K562 (cell line): ENCODE measurements around the gene TENM3. TPM values are rescaled to one million over a fixed set of nuclear protein-coding genes. Genes with fewer than 3 reads are reported as not detected.

Experiments
- ATAC-seq: fragments of 200-7000 bp; cut with Tn5 transposase; 3 replicates; pipeline ENCODE4 v1.9.1; 2020; ENCODE audit warnings: moderate library complexity
- BruUV-seq: library from RNA; stranded (reverse); fragments of 400-500 nt; replicated peaks from 2 replicates; lab custom pipeline; 2021; lab: Mats Ljungman, UMichigan
- CTCF ChIA-PET: fragments of 300-600 bp; formaldehyde crosslinking; extraction: SDS; loops from one replicate; lab custom pipeline; 2021; ENCODE audit warnings: low intra/inter-chr PET ratio; lab: Yijun Ruan, JAX
- POLR2A ChIA-PET: fragments of 300-600, 350-650 bp; sonication (Branson Sonifier 250); formaldehyde crosslinking; extraction: SDS; loops from one replicate; lab custom pipeline; 2021; ENCODE audit warnings: antibody characterized with exemption, inconsistent platforms; lab: Yijun Ruan, JAX
- DNase-seq, 4 experiments: peaks; one replicate each; pipeline versions ENCODE4 v3.0.0 to v3.0.0-alpha.2; 2011 to 2018; ENCODE audit warnings: low spot score in 3 of 4, mixed read lengths in 3 of 4; ENCODE audit errors: extremely low read depth in 1 of 4
- FAIRE-seq: peaks from 2 replicates; lab custom pipeline; 2011; peaks lifted over from hg19 to GRCh38; lab: Jason Lieb, UNC
- H2AFZ ChIP-seq: 2 replicates; pipeline ENCODE4 v1.6.0; 2011; ENCODE audit warnings: low read depth, low read length, control low read depth, inconsistent platforms
- H3K27ac ChIP-seq: fragments of 200-600 bp; 3 replicates; pipeline ENCODE4 v1.8.0; 2011; ENCODE audit warnings: low read depth, mild to moderate bottlenecking, control low read depth, inconsistent platforms, low read length, moderate library complexity, mixed read lengths; ENCODE audit errors: extremely low read depth
- H3K27me3 ChIP-seq, 2 experiments: fragments of 300-600 bp in 1 of 2; 2 replicates in 1 of 2; 3 replicates in 1 of 2; pipeline versions ENCODE4 v1.6.0 to v1.8.0; 2011; ENCODE audit warnings: inconsistent platforms in 2 of 2, low read length in 2 of 2, mild to moderate bottlenecking in 1 of 2, mixed read lengths in 1 of 2, moderate library complexity in 1 of 2; ENCODE audit not compliant: control insufficient read depth in 2 of 2, insufficient read depth in 2 of 2
- H3K36me3 ChIP-seq: fragments of 300-600 bp; 3 replicates; pipeline ENCODE4 v1.8.0; 2011; ENCODE audit warnings: mild to moderate bottlenecking, low read length, inconsistent platforms; ENCODE audit not compliant: control insufficient read depth, insufficient read depth
- H3K4me1 ChIP-seq, 2 experiments: fragments of 200-600 bp in 1 of 2; replicated peaks in 1 of 2; 2 replicates in 1 of 2; 3 replicates in 1 of 2; pipeline versions ENCODE4 v1.5.1 to v1.8.0; 2011; ENCODE audit warnings: inconsistent platforms in 2 of 2, low read length in 2 of 2, mild to moderate bottlenecking in 1 of 2, mixed read lengths in 1 of 2, moderate library complexity in 1 of 2; ENCODE audit not compliant: control insufficient read depth in 2 of 2, insufficient read depth in 2 of 2
- H3K4me2 ChIP-seq: 2 replicates; pipeline ENCODE4 v1.6.1; 2011; ENCODE audit warnings: low read length, control low read depth, inconsistent platforms, mixed read lengths; ENCODE audit not compliant: insufficient read depth
- H3K4me3 ChIP-seq: fragments of 200-600 bp; sonication (generic), shearing (Covaris generic); 2 replicates; pipeline ENCODE4 v1.5.1; 2016; ENCODE audit warnings: control low read depth, inconsistent platforms
- H3K79me2 ChIP-seq: fragments of 200-600 bp; 3 replicates; pipeline ENCODE4 v1.8.0; 2011; ENCODE audit warnings: low read length, inconsistent platforms; ENCODE audit not compliant: control insufficient read depth, insufficient read depth
- H3K9ac ChIP-seq, 2 experiments: 2 replicates each; pipeline versions ENCODE4 v1.6.0 to v1.6.1; 2011; ENCODE audit warnings: low read depth in 2 of 2, low read length in 2 of 2, control low read depth in 1 of 2, inconsistent platforms in 1 of 2, mild to moderate bottlenecking in 1 of 2, mixed read lengths in 1 of 2; ENCODE audit not compliant: insufficient read depth in 1 of 2
- H3K9me1 ChIP-seq: one replicate; pipeline ENCODE4 v1.6.0; 2011; ENCODE audit warnings: inconsistent platforms, mild to moderate bottlenecking, low read length, moderate library complexity; ENCODE audit not compliant: control insufficient read depth, insufficient read depth
- H3K9me3 ChIP-seq: replicated peaks from 2 replicates; pipeline ENCODE4 v1.5.1; 2011; ENCODE audit warnings: low read depth, low read length, inconsistent platforms; ENCODE audit not compliant: control insufficient read depth, insufficient read depth
- H4K20me1 ChIP-seq: replicated peaks from 2 replicates; pipeline ENCODE4 v1.6.1; 2011; ENCODE audit warnings: low read length, inconsistent platforms, mixed read lengths; ENCODE audit not compliant: control insufficient read depth, insufficient read depth
- ARNT ChIP-seq, 2 experiments: fragments of 450-650 bp; IDR thresholded peaks; 2 replicates each; pipeline ENCODE4 v1.6.1; 2016; ENCODE audit warnings: mild to moderate bottlenecking in 1 of 2
- BACH1 ChIP-seq: fragments of 200-800 bp; sonication (Bioruptor generic); IDR thresholded peaks from 2 replicates; pipeline ENCODE4 v1.6.1; 2016; ENCODE audit warnings: missing genetic modification characterization, missing compliant biosample characterization
- BDP1 ChIP-seq: IDR thresholded peaks from 3 replicates; pipeline ENCODE4 v1.6.1; 2011; ENCODE audit not compliant: insufficient read length, insufficient read depth
- CHCHD3 ChIP-seq: fragments of 250-450 bp; sonication (Bioruptor Pico); IDR thresholded peaks from 2 replicates; pipeline ENCODE4 v2.1.2; 2022; ENCODE audit warnings: mild to moderate bottlenecking
- CREM ChIP-seq: IDR thresholded peaks from 2 replicates; pipeline ENCODE4 v1.6.1; 2014; ENCODE audit warnings: antibody characterized with exemption, low read depth
- ELF2 ChIP-seq: fragments of 250-450 bp; sonication (Bioruptor Pico); IDR thresholded peaks from 2 replicates; pipeline ENCODE4 v1.5.0; 2021; ENCODE audit warnings: mild to moderate bottlenecking
- FIP1L1 ChIP-seq: fragments of 200-400 bp; formaldehyde crosslinking; IDR thresholded peaks from 2 replicates; pipeline ENCODE4 v1.6.1; 2018; ENCODE audit warnings: mild to moderate bottlenecking, low read depth, low read length; ENCODE audit not compliant: poor library complexity, severe bottlenecking
- GTF2F1 ChIP-seq: IDR thresholded peaks from 2 replicates; pipeline ENCODE4 v1.6.1; 2011; ENCODE audit warnings: low read depth, low read length, improper control_type of control experiment
- HNRNPH1 ChIP-seq: fragments of 200-400 bp; formaldehyde crosslinking; optimal IDR thresholded peaks from 2 replicates; pipeline ENCODE3; 2017; ENCODE audit warnings: low read depth, mild to moderate bottlenecking, low read length, moderate library complexity
- KHSRP ChIP-seq: fragments of 450-650 bp; IDR thresholded peaks from 2 replicates; pipeline ENCODE4 v1.6.1; 2017
- MAFF ChIP-seq: IDR thresholded peaks from 2 replicates; pipeline ENCODE4 v1.6.1; 2012; ENCODE audit warnings: low read length, improper control_type of control experiment
- MEIS2 ChIP-seq: fragments of 450-650 bp; IDR thresholded peaks from 2 replicates; pipeline ENCODE4 v1.6.1; 2014; ENCODE audit warnings: mild to moderate bottlenecking; ENCODE audit not compliant: partially characterized antibody
- NFXL1 ChIP-seq: fragments of 450-650 bp; formaldehyde crosslinking; IDR thresholded peaks from 2 replicates; pipeline ENCODE4 v1.4.0; 2021; ENCODE audit warnings: mild to moderate bottlenecking
- RBM34 ChIP-seq: fragments of 200-400 bp; formaldehyde crosslinking; IDR thresholded peaks from 2 replicates; pipeline ENCODE4 v1.6.1; 2018; ENCODE audit warnings: low read length, borderline replicate concordance; ENCODE audit not compliant: insufficient read depth
- SIN3A ChIP-seq, 2 experiments: fragments of 150-350 bp in 1 of 2; IDR thresholded peaks; 2 replicates each; pipeline ENCODE4 v1.6.1; 2011 to 2016; ENCODE audit warnings: borderline replicate concordance in 2 of 2, low read depth in 2 of 2, low read length in 2 of 2, mild to moderate bottlenecking in 2 of 2, moderate library complexity in 2 of 2; ENCODE audit not compliant: control insufficient read depth in 1 of 2
- ZC3H4 ChIP-seq: sonication (generic); formaldehyde crosslinking; IDR thresholded peaks from 2 replicates; pipeline ENCODE4 v1.9.0; 2021; ENCODE audit warnings: missing genetic modification reagents, borderline replicate concordance
- ZNF239 ChIP-seq: fragments of 250-450 bp; sonication (Bioruptor Pico); IDR thresholded peaks from 2 replicates; pipeline ENCODE4 v1.4.0; 2020; ENCODE audit warnings: mild to moderate bottlenecking
- ZNF77 ChIP-seq: fragments of 250-450 bp; sonication (Bioruptor Pico); IDR thresholded peaks from 2 replicates; pipeline ENCODE4 v1.5.0; 2020
- WGBS: fragments of 100-300 bp; shearing (Covaris generic); methylation state at CpG from one replicate; pipeline ENCODE4 v1.1.6; 2016; ENCODE audit warnings: low coverage, mixed read lengths; ENCODE audit not compliant: insufficient coverage; ENCODE audit errors: missing lambda C conversion rate; 5-methylcytosine and 5-hydroxymethylcytosine counted together
- in situ Hi-C: fragments of 300-500 bp; cut with MboI; formaldehyde crosslinking; loops from 4 replicates; pipeline ENCODE4 v1.15.0; 2018; ENCODE audit warnings: inconsistent platforms, mixed read lengths
- intact Hi-C: fragments of 100-400 bp; cut with micrococcal nuclease; formaldehyde crosslinking; loops from 2 replicates; pipeline ENCODE4 v1.14.2; 2022
- polyA plus RNA-seq, 8 experiments: library from polyadenylated mRNA; depleted of rRNA in 4 of 8; stranded (reverse) in 5 of 8; unstranded in 3 of 8; fragments of >200 nt; fragmentation: Nextera tagmentation in 2 of 8; fragmentation: Illumina TruSeq in 1 of 8; extraction: Ambion mirVana in 2 of 8; extraction: Trizol in 1 of 8; gene quantifications; 2 replicates each; pipeline versions ENCODE4 v1.2.1 to v1.2.3, GENCODE V29; 2011 to 2014; ENCODE audit warnings: inconsistent platforms in 1 of 8, missing spikeins in 1 of 8
- total RNA-seq, 7 experiments: library from RNA; depleted of rRNA in 6 of 7; stranded (reverse); fragments of >200 nt in 6 of 7; fragmentation: Illumina TruSeq in 2 of 7; extraction: Trizol in 2 of 7; gene quantifications; 2 replicates each; pipeline versions ENCODE4 v1.2.1 to v1.2.3, GENCODE V29; 2011 to 2021; ENCODE audit warnings: low replicate concordance in 1 of 7
- TF ChIP-seq, protein P1 (sequence below): fragments of 450-650 bp; IDR thresholded peaks from 2 replicates; pipeline ENCODE4 v1.6.1; 2016; ENCODE audit warnings: low read depth, mild to moderate bottlenecking, moderate library complexity
- TF ChIP-seq, protein P2 (sequence below): fragments of 450-650 bp; formaldehyde crosslinking; IDR thresholded peaks from 2 replicates; pipeline ENCODE4 v1.4.0; 2022; ENCODE audit warnings: mild to moderate bottlenecking, moderate library complexity

The TENM3 gene
- total and polyA plus RNA-seq, 9 of the 15 experiments (the other 6 are each of a cell fraction or from before 2014, with no cell fraction given): 0.01 to 0.02 TPM; not detected in 7

- no peak for FAIRE-seq
These were observed 586.0 kb downstream of the TENM3 start for GRCh38 chr4:182829196-182829595.

More at GRCh38 chr4:182829196-182829595, 586.0 kb downstream of the TENM3 start:
- no TSS peak for BruUV-seq
- no peak overlapping the region for H3K9ac ChIP-seq
- H3K27ac ChIP-seq: no peak overlapping the region
- H3K9me1 ChIP-seq: no peaks in the 10 kb centered on the region
- H2AFZ ChIP-seq: no peak overlapping the region
- no peaks in the 10 kb centered on the region for H4K20me1 ChIP-seq
- no peaks in the 10 kb centered on the region for H3K9me3 ChIP-seq
- no peak overlapping the region for H3K4me3 ChIP-seq
- in situ Hi-C loops (no loop called here), intact Hi-C loops (no loop called here)
- ATAC-seq (no peak), DNase-seq (no peak)
- ChIA-PET CTCF (no interaction called here), POLR2A (interaction anchor here (1.0 kb wide), 1 partner anchor 10 kb away, joined by 3 read pairs; no protein-coding TSS in a partner anchor)
- H3K79me2 ChIP-seq: no peaks in the 10 kb centered on the region
- H3K4me1 ChIP-seq: peaks cover 0 to 3% of the 10 kb centered on the region in 2 experiments; a peak in 1 of 5 replicates
- H3K36me3 ChIP-seq: no peaks in the 10 kb centered on the region
- 0% methylated on average over 8 of the region's 9 CpGs for WGBS
- H3K4me2 ChIP-seq: no peak overlapping the region
- peaks cover 18 to 55% of the 10 kb centered on the region in 2 experiments for H3K27me3 ChIP-seq
- no peak for TF ChIP-seq BACH1 (tag)
- no peak for TF ChIP-seq CREM
- no peak for TF ChIP-seq NFXL1 (CRISPR knock-in tag)
- TF ChIP-seq FIP1L1: no peak
- TF ChIP-seq ARNT (IDR thresholded peaks at IDR 0.05): no peak
- TF ChIP-seq, protein P1, sequence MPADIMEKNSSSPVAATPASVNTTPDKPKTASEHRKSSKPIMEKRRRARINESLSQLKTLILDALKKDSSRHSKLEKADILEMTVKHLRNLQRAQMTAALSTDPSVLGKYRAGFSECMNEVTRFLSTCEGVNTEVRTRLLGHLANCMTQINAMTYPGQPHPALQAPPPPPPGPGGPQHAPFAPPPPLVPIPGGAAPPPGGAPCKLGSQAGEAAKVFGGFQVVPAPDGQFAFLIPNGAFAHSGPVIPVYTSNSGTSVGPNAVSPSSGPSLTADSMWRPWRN: no peak
- no peak for TF ChIP-seq ZC3H4
- TF ChIP-seq ZNF77: no peak
- TF ChIP-seq BDP1: no peak
- no peak for TF ChIP-seq KHSRP
- TF ChIP-seq ZNF239 (CRISPR knock-in tag): no peak
- TF ChIP-seq, protein P2, sequence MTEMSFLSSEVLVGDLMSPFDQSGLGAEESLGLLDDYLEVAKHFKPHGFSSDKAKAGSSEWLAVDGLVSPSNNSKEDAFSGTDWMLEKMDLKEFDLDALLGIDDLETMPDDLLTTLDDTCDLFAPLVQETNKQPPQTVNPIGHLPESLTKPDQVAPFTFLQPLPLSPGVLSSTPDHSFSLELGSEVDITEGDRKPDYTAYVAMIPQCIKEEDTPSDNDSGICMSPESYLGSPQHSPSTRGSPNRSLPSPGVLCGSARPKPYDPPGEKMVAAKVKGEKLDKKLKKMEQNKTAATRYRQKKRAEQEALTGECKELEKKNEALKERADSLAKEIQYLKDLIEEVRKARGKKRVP (CRISPR knock-in tag): no peak
- TF ChIP-seq RBM34: no peak
- TF ChIP-seq CHCHD3 (CRISPR knock-in tag): no peak
- no peak for TF ChIP-seq MAFF
- no peak for TF ChIP-seq GTF2F1
- TF ChIP-seq SIN3A (IDR thresholded peaks at IDR 0.05; ENCODE audit: borderline replicate concordance in 2 of 2, control insufficient read depth in 1 of 2, low read depth in 2 of 2, low read length in 2 of 2): no peak
- no peak for TF ChIP-seq ELF2 (CRISPR knock-in tag)
- no peak for TF ChIP-seq MEIS2
- no peak for TF ChIP-seq HNRNPH1
